HG02642 (cell line): Measurements from ENCODE around the gene AHCYL2.
"Not testable (repeated sequence)": the region's sequence is repeated elsewhere in the genome, so short reads cannot be mapped to it uniquely, and the experiment has no call there.

Experiments
- ATAC-seq: cut with Tn5 transposase; IDR thresholded peaks from one replicate; pipeline ENCODE4 v1.9.1; 2021; ENCODE audit warnings: mild to moderate bottlenecking; ENCODE audit not compliant: unreplicated experiment, poor library complexity

AHCYL2 gene

DNA sequence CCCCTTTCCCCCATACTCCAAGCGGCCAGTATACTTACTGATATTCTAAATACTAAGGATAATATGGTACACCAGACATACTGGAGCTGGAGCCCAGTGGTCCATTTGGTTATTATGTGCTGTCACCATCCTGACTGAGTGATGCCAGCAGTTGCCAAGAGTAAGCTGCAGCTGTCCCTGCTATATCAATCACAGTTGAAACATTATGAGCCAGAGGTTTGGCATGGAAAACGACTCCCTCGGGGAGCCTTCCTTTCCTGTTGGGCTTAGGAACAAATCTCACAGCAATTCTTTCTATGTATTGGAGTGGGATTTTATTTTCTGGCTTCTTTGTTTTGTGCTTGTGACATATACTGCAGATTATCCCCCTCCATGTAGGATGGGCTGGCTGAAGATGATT, 242.0 kb downstream of the AHCYL2 start:
- ATAC-seq = no peak

DNA sequence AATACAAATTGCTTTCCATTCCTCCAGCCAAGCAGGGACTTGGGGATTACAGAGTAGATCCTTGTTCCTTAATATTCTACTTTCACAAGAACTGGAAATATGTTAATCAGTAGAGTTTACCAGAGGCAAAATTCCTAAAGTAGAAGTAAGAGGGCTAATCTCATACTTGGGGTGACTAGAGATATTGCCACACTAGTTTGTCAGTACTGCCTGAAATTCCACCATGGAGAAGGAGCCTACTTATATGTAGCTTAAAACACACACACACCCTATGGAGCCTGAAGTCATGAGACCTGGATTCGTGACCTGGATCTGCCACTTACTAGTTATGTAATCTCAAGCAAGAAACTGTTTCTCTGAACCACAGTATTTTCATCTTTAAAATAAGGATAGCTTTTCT, 243.3 kb downstream of the AHCYL2 start:
- no peak for ATAC-seq

DNA sequence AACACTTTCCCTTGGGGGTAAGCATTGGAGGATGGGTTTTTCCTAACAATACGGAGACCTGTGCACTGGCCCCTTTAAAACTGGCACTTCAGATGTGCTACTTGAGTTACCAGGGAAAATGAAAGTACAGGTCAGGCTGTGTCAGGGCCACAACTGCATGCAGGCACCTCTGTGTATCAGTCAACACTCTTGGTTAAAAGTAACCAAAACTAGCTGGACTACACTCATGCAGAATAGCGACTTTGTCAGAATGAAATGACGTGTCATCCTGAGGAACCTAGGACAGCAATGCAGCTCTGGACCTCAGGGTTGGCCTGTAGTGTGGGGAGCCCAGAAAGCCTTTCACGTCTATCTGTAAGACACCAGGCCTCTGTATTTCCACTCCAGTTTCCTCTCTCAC, 243.7 kb downstream of the AHCYL2 start:
- peak; percentile 74 for ATAC-seq

DNA sequence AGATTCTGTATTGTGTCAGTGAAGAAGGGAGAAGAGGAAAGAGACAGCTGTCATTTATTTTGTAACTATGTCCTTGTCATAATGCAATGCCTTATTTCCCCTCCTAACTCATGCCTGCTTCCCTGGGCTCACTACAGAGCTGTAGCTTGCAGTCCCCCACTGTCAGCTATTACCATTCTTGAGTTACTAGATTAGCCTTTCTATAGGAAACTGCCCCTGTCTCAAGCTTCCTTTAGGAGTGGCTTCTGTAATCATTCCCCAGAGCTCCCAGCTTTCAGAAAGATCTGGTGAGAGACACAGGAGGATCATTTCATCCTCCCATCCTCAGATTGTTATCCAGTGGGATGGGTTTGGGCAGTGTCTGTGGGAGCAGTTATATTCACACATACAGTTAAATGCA, 245.1 kb downstream of the AHCYL2 start:
- ATAC-seq = no peak

DNA sequence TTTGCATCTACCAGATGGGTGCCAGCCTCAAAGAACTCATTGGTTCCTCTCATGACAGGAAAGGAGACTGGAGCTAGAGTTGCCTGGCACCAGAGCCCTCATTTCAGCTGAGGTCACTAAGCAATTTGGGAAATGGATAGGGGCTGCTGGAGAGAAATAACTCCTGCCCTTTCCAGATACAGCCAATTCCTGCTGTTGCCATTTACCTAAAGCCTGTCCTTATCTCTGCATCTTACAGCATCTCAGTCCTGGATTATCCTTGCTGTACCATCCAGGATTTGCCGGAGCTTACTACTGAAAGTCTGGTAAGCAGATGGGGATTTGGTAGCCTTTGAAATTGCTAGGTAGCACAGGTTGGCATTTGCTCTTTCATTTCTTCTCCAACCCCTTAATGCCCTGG, 245.6 kb downstream of the AHCYL2 start:
- ATAC-seq = no peak

DNA sequence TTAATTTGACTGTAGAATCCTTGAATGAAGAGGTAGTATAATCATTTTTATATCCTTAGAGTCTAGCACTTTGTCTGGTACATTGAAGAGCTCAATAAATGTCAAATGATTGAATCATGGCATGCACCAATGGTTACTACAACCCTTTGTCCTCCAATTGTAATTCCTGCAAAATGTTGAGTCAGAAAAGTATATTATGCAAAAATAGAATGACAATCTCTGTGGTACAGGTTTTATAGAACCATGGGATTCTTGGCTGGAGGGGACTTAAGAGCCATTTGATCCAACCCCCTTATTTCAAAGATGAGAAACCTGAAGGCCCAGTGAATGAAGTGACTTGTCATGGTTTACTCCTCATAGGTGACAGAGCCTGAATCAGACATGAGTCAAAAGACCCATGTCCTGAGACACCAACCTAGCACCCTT, 246.6 kb downstream of the AHCYL2 start:
- ATAC-seq = no peak

DNA sequence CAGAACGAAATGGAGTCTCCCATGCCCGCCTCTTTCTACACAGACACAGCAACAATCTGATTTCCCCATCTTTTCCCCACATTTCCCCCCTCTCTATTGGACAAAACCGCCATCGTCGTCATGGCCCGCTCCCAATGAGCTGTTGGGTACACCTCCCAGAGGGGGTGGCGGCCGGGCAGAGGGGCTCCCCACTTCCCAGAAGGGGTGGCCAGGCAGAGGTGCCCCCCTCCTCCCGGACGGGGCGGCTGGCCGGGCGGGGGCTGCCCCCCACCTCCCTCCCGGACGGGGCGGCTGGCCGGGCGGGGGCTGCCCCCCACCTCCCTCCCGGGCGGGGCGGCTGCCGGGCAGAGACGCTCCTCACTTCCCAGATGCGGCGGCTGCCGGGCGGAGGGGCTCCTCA, 251.1 kb downstream of the AHCYL2 start:
- not testable (repeated sequence) for ATAC-seq

DNA sequence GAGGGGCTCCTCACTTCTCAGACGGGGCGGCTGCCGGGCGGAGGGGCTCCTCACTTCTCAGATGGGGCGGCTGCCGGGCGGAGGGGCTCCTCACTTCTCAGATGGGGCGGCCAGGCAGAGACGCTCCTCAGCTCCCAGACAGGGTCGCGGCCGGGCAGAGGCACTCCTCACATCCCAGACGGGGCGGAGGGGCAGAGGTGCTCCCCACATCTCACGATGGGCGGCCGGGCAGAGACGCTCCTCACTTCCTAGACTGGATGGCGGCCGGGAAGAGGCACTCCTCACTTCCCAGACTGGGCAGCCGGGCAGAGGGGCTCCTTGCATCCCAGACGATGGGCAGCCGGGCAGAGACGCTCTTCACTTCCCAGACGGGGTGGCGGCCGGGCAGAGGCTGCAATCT, 251.6 kb downstream of the AHCYL2 start:
- ATAC-seq = not testable (repeated sequence)
